Thyroid gland (tissue), 4 donors: ENCODE results near the gene PILRA.

ENCODE experiments used
- POLR2A ChIP-seq, 2 donors: fragments of 450-650 bp; IDR thresholded peaks; one replicate each; pipeline ENCODE4 v1.6.1; 2017; ENCODE audit warnings: antibody characterized with exemption in 2 of 2, mild to moderate bottlenecking in 2 of 2, moderate library complexity in 1 of 2
- TF ChIP-seq, protein P1 (sequence below), 6 experiments: fragments of 200-600 bp in 3 of 6; fragments of 450-650 bp in 3 of 6; sonication (generic) in 3 of 6; IDR thresholded peaks; one replicate each; pipeline ENCODE4 v1.5.1; 2016 to 2019; ENCODE audit warnings: antibody characterized with exemption in 6 of 6, mild to moderate bottlenecking in 2 of 6, inconsistent platforms in 1 of 6, moderate library complexity in 1 of 6

DNA sequence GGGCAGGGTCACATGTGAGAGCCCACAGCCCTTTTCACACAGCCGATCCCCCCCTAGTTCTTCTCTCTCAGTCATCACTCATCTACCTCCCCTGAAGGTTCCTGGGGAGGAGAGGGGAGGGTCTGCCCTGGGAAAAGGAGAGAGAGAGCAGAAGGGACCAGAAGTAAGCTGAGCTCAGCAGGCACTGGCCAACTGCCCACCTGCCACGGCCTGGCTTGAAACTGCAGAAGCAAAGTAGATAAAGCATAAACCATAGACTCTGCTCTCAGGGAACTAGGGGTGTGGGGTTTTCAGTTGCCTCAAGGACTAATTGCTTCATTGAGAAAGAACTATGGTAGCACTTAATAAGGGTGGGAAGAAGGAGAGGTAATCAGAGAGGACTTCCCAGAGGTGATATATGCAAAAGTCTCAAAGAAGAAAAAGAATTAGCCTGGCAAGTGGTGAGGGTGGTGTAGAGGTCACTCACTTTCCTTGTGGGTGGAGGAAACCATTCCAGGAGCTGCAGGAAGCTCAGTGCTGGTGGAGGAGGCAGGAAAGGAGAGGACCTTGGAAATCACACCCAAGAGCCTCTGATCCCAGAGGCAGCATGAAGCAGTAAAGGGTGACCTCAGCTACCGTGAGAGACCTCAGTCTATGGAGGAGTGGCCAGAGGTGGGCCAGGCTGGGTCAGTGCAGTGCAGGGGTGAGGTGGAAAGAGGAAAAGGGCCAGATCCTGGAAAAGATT is 17.2 kb downstream of the PILRA start:
- TF ChIP-seq, protein P1, sequence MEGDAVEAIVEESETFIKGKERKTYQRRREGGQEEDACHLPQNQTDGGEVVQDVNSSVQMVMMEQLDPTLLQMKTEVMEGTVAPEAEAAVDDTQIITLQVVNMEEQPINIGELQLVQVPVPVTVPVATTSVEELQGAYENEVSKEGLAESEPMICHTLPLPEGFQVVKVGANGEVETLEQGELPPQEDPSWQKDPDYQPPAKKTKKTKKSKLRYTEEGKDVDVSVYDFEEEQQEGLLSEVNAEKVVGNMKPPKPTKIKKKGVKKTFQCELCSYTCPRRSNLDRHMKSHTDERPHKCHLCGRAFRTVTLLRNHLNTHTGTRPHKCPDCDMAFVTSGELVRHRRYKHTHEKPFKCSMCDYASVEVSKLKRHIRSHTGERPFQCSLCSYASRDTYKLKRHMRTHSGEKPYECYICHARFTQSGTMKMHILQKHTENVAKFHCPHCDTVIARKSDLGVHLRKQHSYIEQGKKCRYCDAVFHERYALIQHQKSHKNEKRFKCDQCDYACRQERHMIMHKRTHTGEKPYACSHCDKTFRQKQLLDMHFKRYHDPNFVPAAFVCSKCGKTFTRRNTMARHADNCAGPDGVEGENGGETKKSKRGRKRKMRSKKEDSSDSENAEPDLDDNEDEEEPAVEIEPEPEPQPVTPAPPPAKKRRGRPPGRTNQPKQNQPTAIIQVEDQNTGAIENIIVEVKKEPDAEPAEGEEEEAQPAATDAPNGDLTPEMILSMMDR (IDR thresholded peaks at IDR 0.05): no peak
- TF ChIP-seq POLR2A (IDR thresholded peaks at IDR 0.05): no peak
